Smooth muscle cell (in vitro differentiated cells): ENCODE results near the gene DIRAS1. TPM values are rescaled to one million over a fixed set of nuclear protein-coding genes. Genes with fewer than 3 reads are reported as not detected.
"Not testable (repeated sequence)": the region's sequence is repeated elsewhere in the genome, so short reads cannot be mapped to it uniquely, and the experiment has no call there.

ENCODE experiments used
- DNase-seq: peaks from one replicate; lab custom pipeline; 2025; ENCODE audit not compliant: unreplicated experiment; lab: John Stamatoyannopoulos, UW
- H2AFZ ChIP-seq: fragments of 200-600 bp; sonication (generic); 2 replicates; pipeline ENCODE4 v1.6.0; 2016; ENCODE audit warnings: antibody characterized with exemption, low read depth, mild to moderate bottlenecking
- H3F3A ChIP-seq: fragments of 200-600 bp; sonication (generic); 2 replicates; pipeline ENCODE4 v1.6.0; 2017; ENCODE audit warnings: antibody characterized with exemption, low read depth
- H3K27ac ChIP-seq: fragments of 200-600 bp; sonication (generic); 2 replicates; pipeline ENCODE4 v1.5.1; 2016; ENCODE audit warnings: low read depth, mild to moderate bottlenecking
- H3K27me3 ChIP-seq: fragments of 200-600 bp; sonication (generic); 2 replicates; pipeline ENCODE4 v1.6.1; 2016; ENCODE audit warnings: low read depth, mild to moderate bottlenecking
- H3K36me3 ChIP-seq: fragments of 200-600 bp; sonication (generic); 2 replicates; pipeline ENCODE4 v1.5.1; 2016; ENCODE audit warnings: low read depth
- H3K4me1 ChIP-seq: fragments of 200-600 bp; sonication (generic); 2 replicates; pipeline ENCODE4 v1.5.1; 2016; ENCODE audit warnings: low read depth
- H3K4me2 ChIP-seq: fragments of 200-600 bp; sonication (generic); 2 replicates; pipeline ENCODE4 v1.6.0; 2016; ENCODE audit warnings: mild to moderate bottlenecking
- H3K4me3 ChIP-seq: fragments of 200-600 bp; sonication (generic); 2 replicates; pipeline ENCODE4 v1.5.1; 2016; ENCODE audit warnings: mild to moderate bottlenecking
- H3K79me2 ChIP-seq: fragments of 200-600 bp; sonication (generic); 2 replicates; pipeline ENCODE4 v1.6.0; 2016; ENCODE audit warnings: low read depth, mild to moderate bottlenecking
- H3K9ac ChIP-seq: fragments of 200-600 bp; sonication (generic); 2 replicates; pipeline ENCODE4 v1.6.0; 2016; ENCODE audit warnings: low read depth
- H3K9me3 ChIP-seq: fragments of 200-600 bp; sonication (generic); replicated peaks from 2 replicates; pipeline ENCODE4 v1.5.1; 2016; ENCODE audit warnings: low read depth
- H4K20me1 ChIP-seq: fragments of 200-600 bp; sonication (generic); 2 replicates; pipeline ENCODE4 v1.6.0; 2016; ENCODE audit warnings: low read depth
- CTCF ChIP-seq: fragments of 200-600 bp; sonication (generic); IDR thresholded peaks from 2 replicates; pipeline ENCODE4 v1.5.1; 2017; ENCODE audit warnings: borderline replicate concordance, mild to moderate bottlenecking, antibody characterized with exemption; ENCODE audit not compliant: insufficient read depth, poor library complexity, severe bottlenecking
- WGBS: methylation state at CpG from one replicate; pipeline ENCODE4 v1.1.7; 2016; ENCODE audit warnings: low lambda C conversion rate; 5-methylcytosine and 5-hydroxymethylcytosine counted together
- polyA plus RNA-seq: library from polyadenylated mRNA; unstranded; fragments of >200 nt; fragmentation: Nextera tagmentation; extraction: Ambion mirVana; gene quantifications from 2 replicates; pipeline ENCODE4 v1.2.1, GENCODE V29; 2016
- total RNA-seq: library from RNA; depleted of rRNA; stranded (reverse); fragments of >200 nt; gene quantifications from 2 replicates; pipeline ENCODE4 v1.2.3, GENCODE V29; 2014

DIRAS1 gene
- total and polyA plus RNA-seq, 2 experiments from 2014 or later: 6.7 to 7.2 TPM

- Histone ChIP-seq H3K27ac (no peak overlapping the region), H4K20me1 (no peaks in the 10 kb centered on the region), H3K4me1 (no peaks in the 10 kb centered on the region), H3K4me2 (no peak overlapping the region), H3K4me3 (no peak overlapping the region), H3K36me3 (no peaks in the 10 kb centered on the region), H3K9ac (no peak overlapping the region), H3K79me2 (no peaks in the 10 kb centered on the region), H3K9me3 (no peaks in the 10 kb centered on the region), H3F3A (no peaks in the 10 kb centered on the region), H2AFZ (no peak overlapping the region), H3K27me3 (no peaks in the 10 kb centered on the region)
- TF ChIP-seq CTCF: no peak
- WGBS: 95% methylated on average over 5 of the region's 6 CpGs
- DNase-seq: no peak
Observed at GRCh38 chr19:2685204-2685704, 35.9 kb downstream of the DIRAS1 start.

- no peak overlapping the region for H3K9ac ChIP-seq
- no peaks in the 10 kb centered on the region for H4K20me1 ChIP-seq
- no peak overlapping the region for H3K27ac ChIP-seq
- no peaks in the 10 kb centered on the region for H3K9me3 ChIP-seq
- no peak overlapping the region for H3K4me3 ChIP-seq
- H2AFZ ChIP-seq: no peak overlapping the region
- no peaks in the 10 kb centered on the region for H3F3A ChIP-seq
- H3K4me1 ChIP-seq: no peaks in the 10 kb centered on the region
- no peak for DNase-seq
- no peaks in the 10 kb centered on the region for H3K36me3 ChIP-seq
- no peak for TF ChIP-seq CTCF
- WGBS: 81% methylated on average over 20 of the region's 20 CpGs
- H3K4me2 ChIP-seq: no peak overlapping the region
- no peaks in the 10 kb centered on the region for H3K27me3 ChIP-seq
- no peaks in the 10 kb centered on the region for H3K79me2 ChIP-seq
Observed at GRCh38 chr19:2683430-2684003, 37.7 kb downstream of the DIRAS1 start.

- no peak overlapping the region for H3K9ac ChIP-seq
- H3K4me2 ChIP-seq: no peak overlapping the region
- H3K9me3 ChIP-seq: no peaks in the 10 kb centered on the region
- peaks cover 3% of the 10 kb centered on the region for H3K27me3 ChIP-seq
- no peaks in the 10 kb centered on the region for H3K36me3 ChIP-seq
- no peak overlapping the region for H3K27ac ChIP-seq
- H2AFZ ChIP-seq: no peak overlapping the region
- no peaks in the 10 kb centered on the region for H3K4me1 ChIP-seq
- H3F3A ChIP-seq: no peaks in the 10 kb centered on the region
- no peak for TF ChIP-seq CTCF
- DNase-seq: no peak
- WGBS: 94% methylated on average over 11 of the region's 11 CpGs
- H4K20me1 ChIP-seq: no peaks in the 10 kb centered on the region
- H3K79me2 ChIP-seq: no peaks in the 10 kb centered on the region
- H3K4me3 ChIP-seq: no peak overlapping the region
Observed at GRCh38 chr19:2680808-2681207, 40.4 kb downstream of the DIRAS1 start.

GRCh38 chr19:2679439-2679838 lies 41.7 kb downstream of the DIRAS1 start:
- H3F3A ChIP-seq: no peaks in the 10 kb centered on the region
- H3K4me1 ChIP-seq: no peaks in the 10 kb centered on the region
- no peak overlapping the region for H3K27ac ChIP-seq
- no peaks in the 10 kb centered on the region for H3K36me3 ChIP-seq
- H3K27me3 ChIP-seq: peaks cover 3% of the 10 kb centered on the region
- H2AFZ ChIP-seq: no peak overlapping the region
- WGBS: 91% methylated on average over 2 of the region's 2 CpGs
- H3K9ac ChIP-seq: no peak overlapping the region
- no peak for DNase-seq
- no peak overlapping the region for H3K4me2 ChIP-seq
- no peaks in the 10 kb centered on the region for H3K9me3 ChIP-seq
- no peaks in the 10 kb centered on the region for H3K79me2 ChIP-seq
- H4K20me1 ChIP-seq: no peaks in the 10 kb centered on the region
- no peak overlapping the region for H3K4me3 ChIP-seq
- no peak for TF ChIP-seq CTCF

GRCh38 chr19:2678948-2679347 lies 42.2 kb downstream of the DIRAS1 start:
- not testable (repeated sequence) for H3K4me3 ChIP-seq, H3K9me3 ChIP-seq, H2AFZ ChIP-seq, H3K9ac ChIP-seq, H3F3A ChIP-seq, H3K4me1 ChIP-seq, H3K27me3 ChIP-seq, H3K27ac ChIP-seq, H3K4me2 ChIP-seq, DNase-seq, H3K79me2 ChIP-seq, H3K36me3 ChIP-seq, H4K20me1 ChIP-seq
- WGBS: 89% methylated on average over 5 of the region's 5 CpGs
